ENCODE results near the gene PM20D2.

- TF ChIP-seq EZH2 (IDR thresholded peaks at IDR 0.05; ENCODE audit: insufficient read depth, poor library complexity, severe bottlenecking) (no peak), EZH2phosphoT487 (IDR thresholded peaks at IDR 0.05; ENCODE audit: insufficient read depth, low read depth) (no peak)
Observed at GRCh38 chr6:89140347-89141156, 5.3 kb upstream of the PM20D2 start.

Measured in GM23248 (cell line).